ENCODE measurements around the gene HDAC4.

Gene HDAC4

GRCh38 chr2:239193925-239194677 lies 206.7 kb downstream of the HDAC4 start:
- H3K4me3 ChIP-seq (ENCODE audit: low read depth, low read length, poor library complexity, severe bottlenecking): no peak overlapping the region
- H3K36me3 ChIP-seq (ENCODE audit: insufficient read depth, low read length): no peaks in the 10 kb centered on the region
- H3K27ac ChIP-seq (ENCODE audit: low read depth, low read length, poor library complexity, severe bottlenecking): no peak overlapping the region
- no peak overlapping the region for H2AFZ ChIP-seq (ENCODE audit: low read length)
- no peak for TF ChIP-seq EZH2 (IDR thresholded peaks at IDR 0.05; ENCODE audit: borderline replicate concordance, low read length)
- peak; percentile 27; the same call in 1 of the 2 replicates for TF ChIP-seq CTCF (IDR thresholded peaks at IDR 0.05; ENCODE audit: low read length)
- no peaks in the 10 kb centered on the region for H3K9me2 ChIP-seq (ENCODE audit: low read depth, low read length)
- H3K9ac ChIP-seq (ENCODE audit: low read length): no peak overlapping the region
- no peaks in the 10 kb centered on the region for H4K20me1 ChIP-seq (ENCODE audit: insufficient read depth, low read length)
- no peaks in the 10 kb centered on the region for H3K4me1 ChIP-seq (ENCODE audit: insufficient read depth, low read length, severe bottlenecking)
- no peaks in the 10 kb centered on the region for H3K9me3 ChIP-seq (ENCODE audit: low read length)
- H3K4me2 ChIP-seq (ENCODE audit: low read length): no peak overlapping the region
- H3K79me2 ChIP-seq (ENCODE audit: insufficient read depth, low read length): no peaks in the 10 kb centered on the region
- H3K27me3 ChIP-seq (ENCODE audit: insufficient read depth, low read length): no peaks in the 10 kb centered on the region
- no peaks in the 10 kb centered on the region for H3F3A ChIP-seq (ENCODE audit: insufficient read depth, low read length)

- no peak for TF ChIP-seq CTCF (IDR thresholded peaks at IDR 0.05; ENCODE audit: low read length)
- no peak for TF ChIP-seq EZH2 (IDR thresholded peaks at IDR 0.05; ENCODE audit: borderline replicate concordance, low read length)
- Histone ChIP-seq H3K4me3 (ENCODE audit: low read depth, low read length, poor library complexity, severe bottlenecking) (no peak overlapping the region), H3K36me3 (ENCODE audit: insufficient read depth, low read length) (no peaks in the 10 kb centered on the region), H3K9ac (ENCODE audit: low read length) (no peak overlapping the region), H3K9me3 (ENCODE audit: low read length) (no peaks in the 10 kb centered on the region), H3K4me2 (ENCODE audit: low read length) (no peak overlapping the region), H4K20me1 (ENCODE audit: insufficient read depth, low read length) (no peaks in the 10 kb centered on the region), H3K27me3 (ENCODE audit: insufficient read depth, low read length) (no peaks in the 10 kb centered on the region), H3K79me2 (ENCODE audit: insufficient read depth, low read length) (no peaks in the 10 kb centered on the region), H2AFZ (ENCODE audit: low read length) (no peak overlapping the region), H3K4me1 (ENCODE audit: insufficient read depth, low read length, severe bottlenecking) (no peaks in the 10 kb centered on the region), H3K27ac (ENCODE audit: low read depth, low read length, poor library complexity, severe bottlenecking) (no peak overlapping the region), H3F3A (ENCODE audit: insufficient read depth, low read length) (no peaks in the 10 kb centered on the region), H3K9me2 (ENCODE audit: low read depth, low read length) (no peaks in the 10 kb centered on the region)
These were observed 207.4 kb downstream of the HDAC4 start for GRCh38 chr2:239193401-239193811.

- H3K9me2 ChIP-seq (ENCODE audit: low read depth, low read length): no peaks in the 10 kb centered on the region
- H3K27ac ChIP-seq (ENCODE audit: low read depth, low read length, poor library complexity, severe bottlenecking): no peak overlapping the region
- no peak overlapping the region for H2AFZ ChIP-seq (ENCODE audit: low read length)
- no peaks in the 10 kb centered on the region for H3K36me3 ChIP-seq (ENCODE audit: insufficient read depth, low read length)
- H3F3A ChIP-seq (ENCODE audit: insufficient read depth, low read length): no peaks in the 10 kb centered on the region
- H3K9me3 ChIP-seq (ENCODE audit: low read length): no peaks in the 10 kb centered on the region
- no peaks in the 10 kb centered on the region for H3K4me1 ChIP-seq (ENCODE audit: insufficient read depth, low read length, severe bottlenecking)
- TF ChIP-seq CTCF (IDR thresholded peaks at IDR 0.05; ENCODE audit: low read length): no peak
- TF ChIP-seq EZH2 (IDR thresholded peaks at IDR 0.05; ENCODE audit: borderline replicate concordance, low read length): no peak
- no peaks in the 10 kb centered on the region for H3K79me2 ChIP-seq (ENCODE audit: insufficient read depth, low read length)
- no peak overlapping the region for H3K9ac ChIP-seq (ENCODE audit: low read length)
- no peaks in the 10 kb centered on the region for H4K20me1 ChIP-seq (ENCODE audit: insufficient read depth, low read length)
- H3K27me3 ChIP-seq (ENCODE audit: insufficient read depth, low read length): no peaks in the 10 kb centered on the region
- no peak overlapping the region for H3K4me2 ChIP-seq (ENCODE audit: low read length)
- no peak overlapping the region for H3K4me3 ChIP-seq (ENCODE audit: low read depth, low read length, poor library complexity, severe bottlenecking)
These were observed 207.8 kb downstream of the HDAC4 start for GRCh38 chr2:239192975-239193374.
